Astrocyte (in vitro differentiated cells and primary cell): ENCODE results near the gene RASSF3. TPM values are rescaled to one million over a fixed set of nuclear protein-coding genes. Genes with fewer than 3 reads are reported as not detected.

Source experiments
- DNase-seq: peaks from one replicate; pipeline ENCODE4 v3.0.0-alpha.2; 2010; ENCODE audit warnings: low read depth
- FAIRE-seq: peaks from 2 replicates; lab custom pipeline; 2011; peaks lifted over from hg19 to GRCh38; lab: Jason Lieb, UNC
- H2AFZ ChIP-seq: 2 replicates; pipeline ENCODE4 v1.6.0; 2012; ENCODE audit warnings: low read depth, low read length, inconsistent platforms
- H3K27ac ChIP-seq: 2 replicates; pipeline ENCODE4 v1.5.1; 2011; ENCODE audit warnings: low read depth, low read length, inconsistent platforms
- H3K27me3 ChIP-seq: 2 replicates; pipeline ENCODE4 v1.6.0; 2011; ENCODE audit warnings: low read length, inconsistent platforms; ENCODE audit not compliant: insufficient read depth
- H3K36me3 ChIP-seq: 2 replicates; pipeline ENCODE4 v1.5.1; 2011; ENCODE audit warnings: low read length, inconsistent platforms; ENCODE audit not compliant: insufficient read depth
- H3K4me1 ChIP-seq: 2 replicates; pipeline ENCODE4 v1.5.1; 2011; ENCODE audit warnings: low read length, inconsistent platforms; ENCODE audit not compliant: insufficient read depth
- H3K4me2 ChIP-seq: 2 replicates; pipeline ENCODE4 v1.6.0; 2012; ENCODE audit warnings: low read length, inconsistent platforms
- H3K4me3 ChIP-seq: 2 replicates; pipeline ENCODE4 v1.5.1; 2011; ENCODE audit warnings: low read depth, mild to moderate bottlenecking, low read length, inconsistent platforms; ENCODE audit not compliant: insufficient read depth
- H3K79me2 ChIP-seq: 2 replicates; pipeline ENCODE4 v1.6.0; 2012; ENCODE audit warnings: mild to moderate bottlenecking, low read length, inconsistent platforms; ENCODE audit not compliant: insufficient read depth
- H3K9ac ChIP-seq: 2 replicates; pipeline ENCODE4 v1.6.0; 2012; ENCODE audit warnings: mild to moderate bottlenecking, low read length, inconsistent platforms
- H3K9me3 ChIP-seq: 2 replicates; pipeline ENCODE4 v1.5.1; 2012; ENCODE audit warnings: low read depth, mild to moderate bottlenecking, low read length, inconsistent platforms; ENCODE audit not compliant: insufficient read depth
- H4K20me1 ChIP-seq: 2 replicates; pipeline ENCODE4 v1.6.0; 2012; ENCODE audit warnings: low read length, inconsistent platforms; ENCODE audit not compliant: insufficient read depth
- H3K27ac Mint-ChIP-seq: one replicate; pipeline ENCODE4 v1.8.0; 2021; ENCODE audit warnings: mild to moderate bottlenecking, mixed read lengths; ENCODE audit not compliant: unreplicated experiment
- H3K27me3 Mint-ChIP-seq: one replicate; pipeline ENCODE4 v1.8.0; 2021; ENCODE audit warnings: low read depth, mixed read lengths; ENCODE audit not compliant: unreplicated experiment
- H3K36me3 Mint-ChIP-seq: one replicate; pipeline ENCODE4 v1.8.0; 2021; ENCODE audit warnings: low read depth, mixed read lengths; ENCODE audit not compliant: unreplicated experiment
- H3K4me1 Mint-ChIP-seq: one replicate; pipeline ENCODE4 v1.8.0; 2021; ENCODE audit warnings: low read depth, mixed read lengths; ENCODE audit not compliant: unreplicated experiment
- H3K4me3 Mint-ChIP-seq: one replicate; pipeline ENCODE4 v1.8.0; 2021; ENCODE audit warnings: mild to moderate bottlenecking, moderate library complexity, mixed read lengths; ENCODE audit not compliant: unreplicated experiment
- H3K9me3 Mint-ChIP-seq: one replicate; pipeline ENCODE4 v1.8.0; 2021; ENCODE audit warnings: mild to moderate bottlenecking, mixed read lengths; ENCODE audit not compliant: unreplicated experiment
- EZH2 ChIP-seq: IDR thresholded peaks from 2 replicates; pipeline ENCODE4 v1.6.1; 2012; ENCODE audit warnings: mild to moderate bottlenecking, low read length, inconsistent platforms; ENCODE audit not compliant: insufficient read depth
- total RNA-seq: library from RNA; stranded (reverse); gene quantifications from 2 replicates; pipeline ENCODE4 v1.2.1, GENCODE V29; 2021
- TF ChIP-seq, protein P1 (sequence below): IDR thresholded peaks from 2 replicates; pipeline ENCODE4 v1.5.1; 2011; ENCODE audit warnings: low read depth, mild to moderate bottlenecking, inconsistent platforms, low read length, moderate library complexity; ENCODE audit not compliant: insufficient read depth

The RASSF3 gene
- total RNA-seq, 1 donor from 2014 or later, result 18.3 TPM

DNA sequence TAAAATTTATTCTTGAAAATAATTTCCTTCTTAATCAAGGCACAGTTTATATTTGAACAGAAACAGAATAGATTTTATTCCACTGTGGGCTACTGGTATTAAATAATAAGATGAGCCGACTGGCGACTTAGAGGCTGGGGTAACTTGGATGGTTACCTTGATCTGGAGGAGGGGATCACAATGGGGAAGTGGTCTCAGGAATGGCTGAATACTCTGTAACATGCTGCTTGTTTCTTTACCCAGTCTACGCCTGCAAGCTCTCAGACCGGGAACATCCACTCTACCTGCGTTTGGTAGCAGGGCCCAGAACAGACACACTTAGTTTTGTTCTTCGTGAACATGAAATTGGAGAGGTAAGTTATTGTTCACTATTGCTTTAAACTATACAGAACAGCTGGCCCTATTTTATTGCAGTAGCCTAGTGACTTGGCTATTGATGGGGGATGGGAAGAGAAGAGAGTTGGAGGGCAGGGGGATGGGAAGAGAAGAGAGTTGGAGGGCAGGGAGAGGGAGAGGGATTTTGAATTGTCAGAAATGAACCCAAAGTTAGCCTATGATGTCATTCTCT, 81.0 kb downstream of the RASSF3 start:
- DNase-seq (no peak), FAIRE-seq (no peak)
- H3K4me3 ChIP-seq, result no peak overlapping the region
- peaks cover 17% of the 10 kb centered on the region for H3K4me1 Mint-ChIP-seq
- no peak overlapping the region for H2AFZ ChIP-seq
- no peaks in the 10 kb centered on the region for H3K79me2 ChIP-seq
- no peaks in the 10 kb centered on the region for H3K9me3 ChIP-seq
- H4K20me1 ChIP-seq, result no peaks in the 10 kb centered on the region
- H3K9ac ChIP-seq, result no peak overlapping the region
- H3K9me3 Mint-ChIP-seq, result no peaks in the 10 kb centered on the region
- TF ChIP-seq EZH2, result no peak
- TF ChIP-seq, protein P1, sequence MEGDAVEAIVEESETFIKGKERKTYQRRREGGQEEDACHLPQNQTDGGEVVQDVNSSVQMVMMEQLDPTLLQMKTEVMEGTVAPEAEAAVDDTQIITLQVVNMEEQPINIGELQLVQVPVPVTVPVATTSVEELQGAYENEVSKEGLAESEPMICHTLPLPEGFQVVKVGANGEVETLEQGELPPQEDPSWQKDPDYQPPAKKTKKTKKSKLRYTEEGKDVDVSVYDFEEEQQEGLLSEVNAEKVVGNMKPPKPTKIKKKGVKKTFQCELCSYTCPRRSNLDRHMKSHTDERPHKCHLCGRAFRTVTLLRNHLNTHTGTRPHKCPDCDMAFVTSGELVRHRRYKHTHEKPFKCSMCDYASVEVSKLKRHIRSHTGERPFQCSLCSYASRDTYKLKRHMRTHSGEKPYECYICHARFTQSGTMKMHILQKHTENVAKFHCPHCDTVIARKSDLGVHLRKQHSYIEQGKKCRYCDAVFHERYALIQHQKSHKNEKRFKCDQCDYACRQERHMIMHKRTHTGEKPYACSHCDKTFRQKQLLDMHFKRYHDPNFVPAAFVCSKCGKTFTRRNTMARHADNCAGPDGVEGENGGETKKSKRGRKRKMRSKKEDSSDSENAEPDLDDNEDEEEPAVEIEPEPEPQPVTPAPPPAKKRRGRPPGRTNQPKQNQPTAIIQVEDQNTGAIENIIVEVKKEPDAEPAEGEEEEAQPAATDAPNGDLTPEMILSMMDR, result no peak
- H3K4me3 Mint-ChIP-seq, result peak overlapping the region; percentile 31
- H3K27me3 ChIP-seq, result no peaks in the 10 kb centered on the region
- H3K27ac ChIP-seq, result no peak overlapping the region
- H3K27me3 Mint-ChIP-seq, result no peaks in the 10 kb centered on the region
- no peaks in the 10 kb centered on the region for H3K36me3 ChIP-seq
- no peaks in the 10 kb centered on the region for H3K36me3 Mint-ChIP-seq
- no peak overlapping the region for H3K4me2 ChIP-seq
- H3K27ac Mint-ChIP-seq, result no peak overlapping the region
- no peaks in the 10 kb centered on the region for H3K4me1 ChIP-seq

DNA sequence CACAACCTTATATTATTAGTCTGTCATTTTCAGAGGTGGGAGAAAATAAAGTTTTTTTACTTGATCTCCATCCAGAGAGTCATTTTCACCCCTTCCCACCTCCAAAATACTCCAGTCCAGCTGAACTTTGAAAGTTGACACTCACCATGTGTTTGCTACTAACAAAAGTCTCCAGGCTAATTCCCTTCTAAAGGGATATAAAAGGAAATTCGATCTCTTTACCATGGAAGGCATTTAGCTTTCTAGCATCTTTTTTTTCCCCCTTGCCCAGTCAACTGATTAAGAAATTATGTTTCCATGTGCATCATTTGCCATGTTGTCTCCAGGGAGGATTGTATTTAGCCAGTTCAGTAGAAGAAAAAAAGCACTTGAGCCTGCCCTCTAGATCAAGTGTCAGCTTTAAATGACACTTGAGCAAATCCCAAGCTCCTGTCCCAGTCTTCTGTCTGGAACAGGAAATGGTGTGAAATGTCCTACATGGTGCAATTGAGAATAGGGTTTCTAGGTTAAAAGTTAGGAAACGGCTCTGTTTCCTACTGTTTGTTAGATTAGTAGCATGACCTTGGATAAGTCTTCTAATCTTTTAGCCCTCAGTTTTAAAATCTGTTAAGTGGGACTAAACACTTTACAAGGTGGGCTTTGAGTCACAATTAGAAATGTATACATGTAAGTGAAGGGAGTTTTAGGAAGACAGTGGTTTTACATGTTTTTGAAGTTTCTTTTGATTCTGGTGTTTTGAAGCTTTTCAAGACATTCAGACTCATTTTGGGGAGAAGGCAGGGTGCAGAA, 81.7 kb downstream of the RASSF3 start:
- Histone ChIP-seq H3K9me3 (no peaks in the 10 kb centered on the region), H3K9ac (no peak overlapping the region), H3K36me3 (no peaks in the 10 kb centered on the region), H2AFZ (no peak overlapping the region), H3K27me3 (no peaks in the 10 kb centered on the region), H3K4me2 (no peak overlapping the region), H3K79me2 (no peaks in the 10 kb centered on the region), H4K20me1 (no peaks in the 10 kb centered on the region), H3K4me3 (no peak overlapping the region), H3K4me1 (no peaks in the 10 kb centered on the region), H3K27ac (no peak overlapping the region)
- TF ChIP-seq, protein P1, result no peak
- TF ChIP-seq EZH2, result no peak
- Mint-ChIP-seq H3K36me3 (no peaks in the 10 kb centered on the region), H3K27ac (no peak overlapping the region), H3K27me3 (no peaks in the 10 kb centered on the region), H3K4me1 (peaks cover 17% of the 10 kb centered on the region), H3K4me3 (peak overlapping the region; percentile 35), H3K9me3 (no peaks in the 10 kb centered on the region)
- DNase-seq, result no peak
- FAIRE-seq, result no peak
